Endothelial cell of umbilical vein (primary cell): ENCODE measurements around the gene RUNX2. TPM values are rescaled to one million over a fixed set of nuclear protein-coding genes. Genes with fewer than 3 reads are reported as not detected.

Experiments used
- BruUV-seq: library from RNA; stranded (reverse); fragments of 400-500 nt; replicated peaks from 2 replicates; lab custom pipeline; 2021; lab: Mats Ljungman, UMichigan
- CTCF ChIA-PET: fragments of 300-600, 350-600 bp; sonication (Branson Sonifier 250); formaldehyde crosslinking; loops from one replicate; lab custom pipeline; 2021; ENCODE audit warnings: antibody characterized with exemption, inconsistent platforms; lab: Charles Lee
- POLR2A ChIA-PET: fragments of 300-600, 350-600 bp; sonication (Branson Sonifier 250); formaldehyde crosslinking; loops from one replicate; lab custom pipeline; 2021; ENCODE audit warnings: antibody characterized with exemption, inconsistent platforms; lab: Charles Lee
- DNase-seq: peaks from one replicate; pipeline ENCODE4 v3.0.0-alpha.2; 2011; ENCODE audit warnings: low read depth, low spot score
- FAIRE-seq: peaks from 2 replicates; lab custom pipeline; 2011; peaks lifted over from hg19 to GRCh38; lab: Jason Lieb, UNC
- H2AFZ ChIP-seq: 2 replicates; pipeline ENCODE4 v1.6.0; 2012; ENCODE audit warnings: low read depth, low read length, control low read depth, inconsistent platforms
- H3K27ac ChIP-seq: 2 replicates; pipeline ENCODE4 v1.5.1; 2011; ENCODE audit warnings: low read depth, mild to moderate bottlenecking, control low read depth, low read length, moderate library complexity; ENCODE audit not compliant: insufficient read depth
- H3K27me3 ChIP-seq, 2 experiments: 2 replicates each; pipeline versions ENCODE4 v1.6.0 to v1.6.1; 2011; ENCODE audit warnings: low read length in 2 of 2, mixed read lengths in 1 of 2; ENCODE audit not compliant: control insufficient read depth in 2 of 2, insufficient read depth in 2 of 2
- H3K36me3 ChIP-seq, 2 experiments: 2 replicates in 1 of 2; 3 replicates in 1 of 2; pipeline ENCODE4 v1.5.1; 2011; ENCODE audit warnings: low read length in 2 of 2, mild to moderate bottlenecking in 1 of 2, moderate library complexity in 1 of 2; ENCODE audit not compliant: control insufficient read depth in 2 of 2, insufficient read depth in 2 of 2; ENCODE audit errors: extremely low read depth in 1 of 2
- H3K4me1 ChIP-seq: 3 replicates; pipeline ENCODE4 v1.5.1; 2011; ENCODE audit warnings: mild to moderate bottlenecking, low read length; ENCODE audit not compliant: control insufficient read depth, insufficient read depth; ENCODE audit errors: extremely low read depth
- H3K4me2 ChIP-seq: 2 replicates; pipeline ENCODE4 v1.6.1; 2011; ENCODE audit warnings: low read length, control low read depth, mixed read lengths; ENCODE audit not compliant: insufficient read depth
- H3K4me3 ChIP-seq, 3 experiments: fragments of 200-600 bp in 1 of 3; sonication (generic), shearing (Covaris generic) in 1 of 3; replicated peaks in 1 of 3; 2 replicates each; pipeline ENCODE4 v1.5.1; 2011 to 2016; ENCODE audit warnings: control low read depth in 3 of 3, low read length in 3 of 3, mild to moderate bottlenecking in 2 of 3, inconsistent platforms in 1 of 3, low read depth in 1 of 3, moderate library complexity in 1 of 3; ENCODE audit not compliant: insufficient read depth in 1 of 3
- H3K79me2 ChIP-seq: 2 replicates; pipeline ENCODE4 v1.6.0; 2012; ENCODE audit warnings: low read length, inconsistent platforms; ENCODE audit not compliant: control insufficient read depth, insufficient read depth
- H3K9ac ChIP-seq: replicated peaks from 2 replicates; pipeline ENCODE3; 2011; ENCODE audit warnings: low read length, control low read depth; ENCODE audit not compliant: insufficient read depth; ENCODE audit errors: extremely low read depth
- H3K9me1 ChIP-seq: replicated peaks from 3 replicates; pipeline ENCODE4 v1.6.0; 2011; ENCODE audit warnings: mild to moderate bottlenecking, low read length; ENCODE audit not compliant: control insufficient read depth, insufficient read depth; ENCODE audit errors: extremely low read depth
- H3K9me3 ChIP-seq: replicated peaks from 2 replicates; pipeline ENCODE4 v1.5.1; 2012; ENCODE audit warnings: low read length, inconsistent platforms; ENCODE audit not compliant: control insufficient read depth, insufficient read depth
- H4K20me1 ChIP-seq: replicated peaks from 2 replicates; pipeline ENCODE3; 2011; ENCODE audit warnings: mild to moderate bottlenecking, low read length; ENCODE audit not compliant: control insufficient read depth, insufficient read depth; ENCODE audit errors: extremely low read depth
- FOS ChIP-seq: IDR thresholded peaks from 2 replicates; pipeline ENCODE4 v1.6.1; 2011; ENCODE audit warnings: mild to moderate bottlenecking, low read length, moderate library complexity, borderline replicate concordance; ENCODE audit not compliant: insufficient read depth
- GATA2 ChIP-seq: IDR thresholded peaks from 2 replicates; pipeline ENCODE4 v1.7.0; 2011; ENCODE audit warnings: low read depth, mild to moderate bottlenecking, moderate library complexity, mixed read lengths, low read length; ENCODE audit not compliant: insufficient read length, insufficient read depth
- JUN ChIP-seq: IDR thresholded peaks from 2 replicates; pipeline ENCODE4 v1.6.1; 2011; ENCODE audit warnings: borderline replicate concordance, low read depth; ENCODE audit not compliant: insufficient read length, insufficient read depth
- dilution Hi-C: fragments of 300-500 bp; cut with MboI; formaldehyde crosslinking; loops from one replicate; pipeline ENCODE4 v1.15.0; 2019; ENCODE audit warnings: low sequenced_read_pairs; ENCODE audit not compliant: extremely low pct_ligation_motif_present
- intact Hi-C: fragments of 100-400 bp; cut with micrococcal nuclease; formaldehyde crosslinking; loops from one replicate; pipeline ENCODE4 v1.10.0; 2022
- polyA plus RNA-seq, 4 experiments: library from polyadenylated mRNA; depleted of rRNA in 3 of 4; stranded (reverse) in 3 of 4; unstranded in 1 of 4; fragments of >200 nt; gene quantifications; 2 replicates each; pipeline versions ENCODE4 v1.2.1 to v1.2.3, GENCODE V29; 2011 to 2012; ENCODE audit warnings: missing spikeins in 1 of 4
- total RNA-seq: library from RNA; stranded (reverse); gene quantifications from 2 replicates; pipeline ENCODE4 v1.2.3, GENCODE V29; 2021
- TF ChIP-seq, protein P1 (sequence below), 2 donors: IDR thresholded peaks; 1 replicate in 1 of 2; 2 replicates in 1 of 2; pipeline ENCODE4 v1.5.1; 2011; ENCODE audit warnings: low read length in 2 of 2, mild to moderate bottlenecking in 2 of 2, moderate library complexity in 2 of 2, control low read depth in 1 of 2, inconsistent platforms in 1 of 2, low read depth in 1 of 2; ENCODE audit not compliant: insufficient read depth in 1 of 2; ENCODE audit errors: extremely low read depth in 1 of 2
- TF ChIP-seq, protein P2 (sequence below): IDR thresholded peaks from 2 replicates; pipeline ENCODE4 v1.6.1; 2011; ENCODE audit not compliant: insufficient read depth, insufficient read length

RUNX2 gene
- total and polyA plus RNA-seq, 2 donors (not counting 3 experiments of a cell fraction or from before 2014, with no cell fraction given): 0.06 TPM; not detected in 1

DNA sequence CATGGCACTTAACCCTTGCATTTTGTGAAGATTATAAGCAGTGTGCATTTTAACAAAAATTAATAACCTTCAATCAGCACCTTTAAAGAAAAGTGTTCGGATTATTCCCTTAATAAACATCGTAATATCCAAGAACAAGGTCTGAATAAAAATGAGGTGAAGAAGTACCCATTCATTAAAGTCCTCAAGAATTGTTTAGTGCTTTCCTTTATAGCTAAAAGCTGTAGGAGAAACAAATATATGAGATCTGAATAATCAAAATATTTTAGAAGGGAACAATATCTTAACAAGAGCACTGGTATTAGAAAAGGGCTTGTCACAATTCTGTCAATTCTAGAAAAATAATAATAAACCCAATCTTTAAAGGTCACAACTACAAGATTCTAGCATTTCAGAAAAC is 217.3 kb downstream of the RUNX2 start:
- H3K9me1 ChIP-seq: no peaks in the 10 kb centered on the region
- BruUV-seq: no TSS peak
- CTCF ChIA-PET: no interaction called here

More for the DNA sequence above, 217.3 kb downstream of the RUNX2 start:
- H4K20me1 ChIP-seq: no peaks in the 10 kb centered on the region
- no peak for FAIRE-seq
- no peak overlapping the region for H3K27ac ChIP-seq
- H3K79me2 ChIP-seq: no peaks in the 10 kb centered on the region
- no peaks in the 10 kb centered on the region for H3K9me3 ChIP-seq
- intact Hi-C loops (no loop called here), dilution Hi-C loops (no loop called here)
- H3K4me2 ChIP-seq: no peak overlapping the region
- no peak for TF ChIP-seq GATA2
- TF ChIP-seq JUN: no peak
- TF ChIP-seq, protein P1, sequence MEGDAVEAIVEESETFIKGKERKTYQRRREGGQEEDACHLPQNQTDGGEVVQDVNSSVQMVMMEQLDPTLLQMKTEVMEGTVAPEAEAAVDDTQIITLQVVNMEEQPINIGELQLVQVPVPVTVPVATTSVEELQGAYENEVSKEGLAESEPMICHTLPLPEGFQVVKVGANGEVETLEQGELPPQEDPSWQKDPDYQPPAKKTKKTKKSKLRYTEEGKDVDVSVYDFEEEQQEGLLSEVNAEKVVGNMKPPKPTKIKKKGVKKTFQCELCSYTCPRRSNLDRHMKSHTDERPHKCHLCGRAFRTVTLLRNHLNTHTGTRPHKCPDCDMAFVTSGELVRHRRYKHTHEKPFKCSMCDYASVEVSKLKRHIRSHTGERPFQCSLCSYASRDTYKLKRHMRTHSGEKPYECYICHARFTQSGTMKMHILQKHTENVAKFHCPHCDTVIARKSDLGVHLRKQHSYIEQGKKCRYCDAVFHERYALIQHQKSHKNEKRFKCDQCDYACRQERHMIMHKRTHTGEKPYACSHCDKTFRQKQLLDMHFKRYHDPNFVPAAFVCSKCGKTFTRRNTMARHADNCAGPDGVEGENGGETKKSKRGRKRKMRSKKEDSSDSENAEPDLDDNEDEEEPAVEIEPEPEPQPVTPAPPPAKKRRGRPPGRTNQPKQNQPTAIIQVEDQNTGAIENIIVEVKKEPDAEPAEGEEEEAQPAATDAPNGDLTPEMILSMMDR (IDR thresholded peaks at IDR 0.05; ENCODE audit: extremely low read depth in 1 of 2, insufficient read depth in 1 of 2, low read depth in 1 of 2, low read length in 2 of 2): no peak
- TF ChIP-seq FOS: no peak
- TF ChIP-seq, protein P2, sequence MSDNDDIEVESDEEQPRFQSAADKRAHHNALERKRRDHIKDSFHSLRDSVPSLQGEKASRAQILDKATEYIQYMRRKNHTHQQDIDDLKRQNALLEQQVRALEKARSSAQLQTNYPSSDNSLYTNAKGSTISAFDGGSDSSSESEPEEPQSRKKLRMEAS: no peak
- POLR2A ChIA-PET: no interaction called here
- H3K4me1 ChIP-seq: no peaks in the 10 kb centered on the region
- peaks cover 0 to 10% of the 10 kb centered on the region in 2 experiments for H3K27me3 ChIP-seq
- no peak overlapping the region for H3K4me3 ChIP-seq
- no peak for DNase-seq
- no peak overlapping the region for H2AFZ ChIP-seq
- H3K36me3 ChIP-seq: no peaks in the 10 kb centered on the region
- no peak overlapping the region for H3K9ac ChIP-seq
